SK-N-SH treated with all-trans-retinoic acid at 6 μM for 48 hours (cell line): ENCODE results near the gene GLOD4.

ENCODE experiments used
- ATAC-seq: fragments of 200-7000 bp; cut with Tn5 transposase; 3 replicates; pipeline ENCODE4 v1.9.1; 2020; ENCODE audit warnings: mild to moderate bottlenecking, moderate library complexity
- BACH2 ChIP-seq: fragments of 250-450 bp; sonication (Bioruptor Pico); IDR thresholded peaks from 2 replicates; pipeline ENCODE4 v1.9.0; 2021; ENCODE audit warnings: mild to moderate bottlenecking, borderline replicate concordance
- CREB5 ChIP-seq: fragments of 250-450 bp; sonication (Bioruptor Pico); IDR thresholded peaks from 2 replicates; pipeline ENCODE4 v1.5.1; 2020; ENCODE audit warnings: low read depth, mild to moderate bottlenecking, moderate library complexity
- CSDC2 ChIP-seq: fragments of 250-450 bp; sonication (Bioruptor Pico); IDR thresholded peaks from 2 replicates; pipeline ENCODE4 v1.5.0; 2020; ENCODE audit warnings: mild to moderate bottlenecking, moderate library complexity
- CSRNP3 ChIP-seq: fragments of 250-450 bp; sonication (Bioruptor Pico); IDR thresholded peaks from 2 replicates; pipeline ENCODE4 v1.5.1; 2021; ENCODE audit warnings: mild to moderate bottlenecking, moderate library complexity
- ESRRG ChIP-seq: fragments of 250-450 bp; sonication (Bioruptor Pico); IDR thresholded peaks from 2 replicates; pipeline ENCODE4 v1.6.1; 2021; ENCODE audit warnings: mild to moderate bottlenecking
- GLIS3 ChIP-seq: fragments of 250-450 bp; sonication (Bioruptor Pico); IDR thresholded peaks from 2 replicates; pipeline ENCODE4 v1.5.0; 2020; ENCODE audit warnings: mild to moderate bottlenecking, moderate library complexity
- ISL1 ChIP-seq: fragments of 250-450 bp; sonication (Bioruptor Pico); IDR thresholded peaks from 2 replicates; pipeline ENCODE4 v2.1.2; 2022; ENCODE audit warnings: mild to moderate bottlenecking, moderate library complexity
- OSR1 ChIP-seq: fragments of 250-450 bp; sonication (Bioruptor Pico); IDR thresholded peaks from 2 replicates; pipeline ENCODE4 v1.8.0; 2022; ENCODE audit warnings: moderate library complexity, mild to moderate bottlenecking, inconsistent platforms
- POU6F1 ChIP-seq: fragments of 250-450 bp; sonication (Bioruptor Pico); IDR thresholded peaks from 2 replicates; pipeline ENCODE4 v1.8.0; 2021; ENCODE audit warnings: low read depth, mild to moderate bottlenecking, moderate library complexity, borderline replicate concordance
- PPARA ChIP-seq: fragments of 250-450 bp; sonication (Bioruptor Pico); IDR thresholded peaks from 2 replicates; pipeline ENCODE4 v1.5.0; 2020; ENCODE audit warnings: mild to moderate bottlenecking, borderline replicate concordance
- RARB ChIP-seq: fragments of 250-450 bp; sonication (Bioruptor Pico); IDR thresholded peaks from 2 replicates; pipeline ENCODE4 v1.8.0; 2021; ENCODE audit warnings: mild to moderate bottlenecking, moderate library complexity
- SNAI2 ChIP-seq: fragments of 250-450 bp; sonication (Bioruptor Pico); IDR thresholded peaks from 2 replicates; pipeline ENCODE4 v1.5.0; 2020; ENCODE audit warnings: mild to moderate bottlenecking, moderate library complexity
- TCF4 ChIP-seq: fragments of 250-450 bp; sonication (Bioruptor Pico); IDR thresholded peaks from 2 replicates; pipeline ENCODE4 v1.8.0; 2021; ENCODE audit warnings: mild to moderate bottlenecking, moderate library complexity, borderline replicate concordance
- TOX ChIP-seq: fragments of 250-450 bp; sonication (Bioruptor Pico); IDR thresholded peaks from 2 replicates; pipeline ENCODE4 v1.8.0; 2021; ENCODE audit warnings: mild to moderate bottlenecking, moderate library complexity, borderline replicate concordance
- TSHZ2 ChIP-seq: fragments of 250-450 bp; sonication (Bioruptor Pico); IDR thresholded peaks from 2 replicates; pipeline ENCODE4 v1.5.0; 2020; ENCODE audit warnings: mild to moderate bottlenecking, moderate library complexity
- ZC3H10 ChIP-seq: fragments of 250-450 bp; sonication (Bioruptor Pico); IDR thresholded peaks from 2 replicates; pipeline ENCODE4 v1.5.1; 2021; ENCODE audit warnings: mild to moderate bottlenecking, moderate library complexity
- ZFP3 ChIP-seq: fragments of 250-450 bp; sonication (Bioruptor Pico); IDR thresholded peaks from 2 replicates; pipeline ENCODE4 v1.5.0; 2020; ENCODE audit warnings: mild to moderate bottlenecking, moderate library complexity
- ZFP30 ChIP-seq: fragments of 450-650 bp; formaldehyde crosslinking; IDR thresholded peaks from 2 replicates; pipeline ENCODE4 v1.5.0; 2022; ENCODE audit warnings: mild to moderate bottlenecking, moderate library complexity
- ZNF565 ChIP-seq: fragments of 450-650 bp; formaldehyde crosslinking; conservative IDR thresholded peaks from 2 replicates; pipeline ENCODE4 v1.5.0; 2020; ENCODE audit warnings: low read depth, mild to moderate bottlenecking, moderate library complexity
- ZNF70 ChIP-seq: fragments of 450-650 bp; formaldehyde crosslinking; IDR thresholded peaks from 2 replicates; pipeline ENCODE4 v1.5.0; 2020; ENCODE audit warnings: mild to moderate bottlenecking, moderate library complexity
- ZNF8 ChIP-seq: fragments of 450-650 bp; formaldehyde crosslinking; IDR thresholded peaks from 2 replicates; pipeline ENCODE4 v1.5.0; 2020; ENCODE audit warnings: mild to moderate bottlenecking, moderate library complexity

The GLOD4 gene

GRCh38 chr17:732067-732901 lies 49.8 kb downstream of the GLOD4 start, which contains the start of gene TLCD3A:
TLCD3A (plus strand) TSS chr17:732596; CDS start chr17:732648, 52 bp downstream.
- peak; percentile 66 for ATAC-seq

GRCh38 chr17:731644-732066 lies 50.4 kb downstream of the GLOD4 start:
- no peak for TF ChIP-seq ISL1 (CRISPR knock-in tag)
- TF ChIP-seq OSR1 (CRISPR knock-in tag), result no peak
- TF ChIP-seq PPARA (CRISPR knock-in tag), result no peak
- no peak for TF ChIP-seq SNAI2
- no peak for TF ChIP-seq TSHZ2
- TF ChIP-seq GLIS3 (CRISPR knock-in tag), result no peak
- TF ChIP-seq ZNF8, result no peak
- TF ChIP-seq CSDC2 (CRISPR knock-in tag), result no peak
- TF ChIP-seq ZC3H10 (CRISPR knock-in tag), result no peak
- peak; percentile 46 for ATAC-seq

More at GRCh38 chr17:732067-732901, 49.8 kb downstream of the GLOD4 start, which contains the start of gene TLCD3A:
- TF ChIP-seq RARB (CRISPR knock-in tag) (no peak), ISL1 (CRISPR knock-in tag) (no peak), ZC3H10 (CRISPR knock-in tag) (no peak), TOX (no peak), ZFP3 (CRISPR knock-in tag) (no peak), ZFP30 (CRISPR knock-in tag) (no peak), ZNF565 (CRISPR knock-in tag) (no peak), CSRNP3 (no peak), TCF4 (CRISPR knock-in tag) (no peak), GLIS3 (CRISPR knock-in tag) (no peak), ZNF8 (no peak), PPARA (CRISPR knock-in tag) (no peak), SNAI2 (no peak), TSHZ2 (no peak), CREB5 (no peak), ZNF70 (CRISPR knock-in tag) (no peak), BACH2 (CRISPR knock-in tag) (no peak), ESRRG (CRISPR knock-in tag) (no peak), CSDC2 (CRISPR knock-in tag) (no peak)

- TF ChIP-seq ZC3H10 (CRISPR knock-in tag), result no peak
- no peak for TF ChIP-seq POU6F1 (CRISPR knock-in tag)
- no peak for TF ChIP-seq PPARA (CRISPR knock-in tag)
- TF ChIP-seq ZNF8, result no peak
- no peak for TF ChIP-seq ZFP30 (CRISPR knock-in tag)
- ATAC-seq, result no peak
Observed at GRCh38 chr17:728911-729310, 53.2 kb downstream of the GLOD4 start.
